ENCODE data around the gene TAMM41.

DNA sequence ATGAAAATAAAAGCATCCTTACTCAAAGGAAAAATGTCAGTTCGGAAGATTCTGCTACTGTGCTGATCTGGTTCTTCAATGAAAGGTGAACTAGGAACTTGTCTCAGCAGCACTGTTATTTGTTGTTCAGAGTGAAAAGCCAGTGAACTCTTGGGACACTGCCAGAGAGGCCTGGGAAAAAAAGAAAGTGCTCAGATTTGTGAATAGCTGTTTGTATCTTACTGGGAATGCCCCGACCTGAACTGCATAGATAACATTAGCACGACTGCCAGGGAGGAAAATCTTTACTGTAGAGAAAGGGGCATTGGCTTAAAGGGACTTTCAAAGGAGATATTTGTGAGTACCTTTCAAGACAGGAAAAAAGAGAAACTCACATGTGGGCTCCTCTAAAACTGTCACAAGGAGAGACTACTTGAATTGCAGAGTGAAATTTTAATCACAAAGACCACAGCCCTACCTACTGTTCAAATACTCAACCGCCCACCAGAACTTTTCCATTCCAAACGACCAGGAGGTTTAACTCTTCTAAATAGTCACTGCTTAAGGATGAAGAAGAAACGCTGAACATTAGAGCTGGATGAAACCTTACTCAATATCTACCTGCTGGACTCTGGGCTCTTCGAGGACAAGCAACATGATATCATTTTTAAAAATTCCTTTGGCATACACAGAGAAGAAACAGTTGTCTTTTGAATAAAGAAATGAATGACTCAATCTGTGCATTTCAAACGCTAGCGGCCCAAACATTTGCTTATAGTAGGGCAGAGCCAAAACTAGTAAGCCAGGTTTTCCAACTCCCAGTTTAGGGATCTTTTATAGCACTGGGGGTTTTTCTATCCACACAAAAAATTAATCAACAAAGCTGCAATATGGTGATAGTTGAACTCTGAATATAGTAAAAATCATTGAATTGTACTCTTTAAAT lies 13.4 kb downstream of the TAMM41 start:
- TF ChIP-seq POLR2AphosphoS5 (IDR thresholded peaks at IDR 0.05; ENCODE audit: low read length) (no peak), RFX5 (IDR thresholded peaks at IDR 0.05; ENCODE audit: low read depth, low read length) (no peak), JUNB (IDR thresholded peaks at IDR 0.05) (no peak), FOXK2 (IDR thresholded peaks at IDR 0.05) (no peak)
- TF ChIP-seq, protein P1, sequence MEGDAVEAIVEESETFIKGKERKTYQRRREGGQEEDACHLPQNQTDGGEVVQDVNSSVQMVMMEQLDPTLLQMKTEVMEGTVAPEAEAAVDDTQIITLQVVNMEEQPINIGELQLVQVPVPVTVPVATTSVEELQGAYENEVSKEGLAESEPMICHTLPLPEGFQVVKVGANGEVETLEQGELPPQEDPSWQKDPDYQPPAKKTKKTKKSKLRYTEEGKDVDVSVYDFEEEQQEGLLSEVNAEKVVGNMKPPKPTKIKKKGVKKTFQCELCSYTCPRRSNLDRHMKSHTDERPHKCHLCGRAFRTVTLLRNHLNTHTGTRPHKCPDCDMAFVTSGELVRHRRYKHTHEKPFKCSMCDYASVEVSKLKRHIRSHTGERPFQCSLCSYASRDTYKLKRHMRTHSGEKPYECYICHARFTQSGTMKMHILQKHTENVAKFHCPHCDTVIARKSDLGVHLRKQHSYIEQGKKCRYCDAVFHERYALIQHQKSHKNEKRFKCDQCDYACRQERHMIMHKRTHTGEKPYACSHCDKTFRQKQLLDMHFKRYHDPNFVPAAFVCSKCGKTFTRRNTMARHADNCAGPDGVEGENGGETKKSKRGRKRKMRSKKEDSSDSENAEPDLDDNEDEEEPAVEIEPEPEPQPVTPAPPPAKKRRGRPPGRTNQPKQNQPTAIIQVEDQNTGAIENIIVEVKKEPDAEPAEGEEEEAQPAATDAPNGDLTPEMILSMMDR (IDR thresholded peaks at IDR 0.05 in 2 of 3, conservative IDR thresholded peaks at IDR 0.05 in 1 of 3; ENCODE audit: control insufficient read depth in 2 of 3, extremely low read depth in 1 of 3, insufficient read depth in 1 of 3, low read depth in 3 of 3, low read length in 3 of 3) = no peak
- TF ChIP-seq, protein P2, sequence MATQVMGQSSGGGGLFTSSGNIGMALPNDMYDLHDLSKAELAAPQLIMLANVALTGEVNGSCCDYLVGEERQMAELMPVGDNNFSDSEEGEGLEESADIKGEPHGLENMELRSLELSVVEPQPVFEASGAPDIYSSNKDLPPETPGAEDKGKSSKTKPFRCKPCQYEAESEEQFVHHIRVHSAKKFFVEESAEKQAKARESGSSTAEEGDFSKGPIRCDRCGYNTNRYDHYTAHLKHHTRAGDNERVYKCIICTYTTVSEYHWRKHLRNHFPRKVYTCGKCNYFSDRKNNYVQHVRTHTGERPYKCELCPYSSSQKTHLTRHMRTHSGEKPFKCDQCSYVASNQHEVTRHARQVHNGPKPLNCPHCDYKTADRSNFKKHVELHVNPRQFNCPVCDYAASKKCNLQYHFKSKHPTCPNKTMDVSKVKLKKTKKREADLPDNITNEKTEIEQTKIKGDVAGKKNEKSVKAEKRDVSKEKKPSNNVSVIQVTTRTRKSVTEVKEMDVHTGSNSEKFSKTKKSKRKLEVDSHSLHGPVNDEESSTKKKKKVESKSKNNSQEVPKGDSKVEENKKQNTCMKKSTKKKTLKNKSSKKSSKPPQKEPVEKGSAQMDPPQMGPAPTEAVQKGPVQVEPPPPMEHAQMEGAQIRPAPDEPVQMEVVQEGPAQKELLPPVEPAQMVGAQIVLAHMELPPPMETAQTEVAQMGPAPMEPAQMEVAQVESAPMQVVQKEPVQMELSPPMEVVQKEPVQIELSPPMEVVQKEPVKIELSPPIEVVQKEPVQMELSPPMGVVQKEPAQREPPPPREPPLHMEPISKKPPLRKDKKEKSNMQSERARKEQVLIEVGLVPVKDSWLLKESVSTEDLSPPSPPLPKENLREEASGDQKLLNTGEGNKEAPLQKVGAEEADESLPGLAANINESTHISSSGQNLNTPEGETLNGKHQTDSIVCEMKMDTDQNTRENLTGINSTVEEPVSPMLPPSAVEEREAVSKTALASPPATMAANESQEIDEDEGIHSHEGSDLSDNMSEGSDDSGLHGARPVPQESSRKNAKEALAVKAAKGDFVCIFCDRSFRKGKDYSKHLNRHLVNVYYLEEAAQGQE (IDR thresholded peaks at IDR 0.05; ENCODE audit: low read depth, low read length) = no peak
- TF ChIP-seq, protein P3, sequence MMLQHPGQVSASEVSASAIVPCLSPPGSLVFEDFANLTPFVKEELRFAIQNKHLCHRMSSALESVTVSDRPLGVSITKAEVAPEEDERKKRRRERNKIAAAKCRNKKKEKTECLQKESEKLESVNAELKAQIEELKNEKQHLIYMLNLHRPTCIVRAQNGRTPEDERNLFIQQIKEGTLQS (IDR thresholded peaks at IDR 0.05; ENCODE audit: borderline replicate concordance, extremely low read depth, low read depth, low read length) = no peak

Data from GM12878 (cell line).